Large intestine (tissue), 3 donors: ENCODE results near the gene ARHGAP26. TPM values are rescaled to one million over a fixed set of nuclear protein-coding genes. Genes with fewer than 3 reads are reported as not detected.
"Not testable (repeated sequence)": the region's sequence is repeated elsewhere in the genome, so short reads cannot be mapped to it uniquely, and the experiment has no call there.

Experiments used
- DNase-seq, 2 donors: peaks; one replicate each; pipeline versions ENCODE4 v3.0.0 to v3.0.0-alpha.2; 2013
- H3K27ac ChIP-seq: one replicate; pipeline ENCODE4 v1.5.1; 2013; ENCODE audit warnings: low read length
- H3K27me3 ChIP-seq: 2 replicates; pipeline ENCODE4 v1.6.1; 2013; ENCODE audit warnings: low read length; ENCODE audit not compliant: control insufficient read depth, insufficient read depth
- H3K36me3 ChIP-seq: 2 replicates; pipeline ENCODE4 v1.6.1; 2013; ENCODE audit warnings: low read length; ENCODE audit not compliant: control insufficient read depth, insufficient read depth
- H3K4me1 ChIP-seq: one replicate; pipeline ENCODE4 v1.6.1; 2013; ENCODE audit warnings: low read length; ENCODE audit not compliant: control insufficient read depth, insufficient read depth
- H3K4me3 ChIP-seq: one replicate; pipeline ENCODE4 v1.5.1; 2013; ENCODE audit warnings: low read length
- H3K9me3 ChIP-seq: one replicate; pipeline ENCODE4 v1.6.1; 2013; ENCODE audit warnings: mild to moderate bottlenecking, low read depth, low read length, moderate library complexity; ENCODE audit not compliant: control insufficient read depth
- WGBS: methylation state at CpG from one replicate; pipeline ENCODE4 v1.1.5; 2013; ENCODE audit warnings: low lambda C conversion rate; ENCODE audit not compliant: insufficient coverage; 5-methylcytosine and 5-hydroxymethylcytosine counted together
- polyA plus RNA-seq: library from polyadenylated mRNA; unstranded; fragments of 120-200 nt; gene quantifications from one replicate; pipeline ENCODE4 v1.2.1, GENCODE V29; 2013

Gene ARHGAP26
- polyA plus RNA-seq, 1 donor: 31.8 TPM

DNA sequence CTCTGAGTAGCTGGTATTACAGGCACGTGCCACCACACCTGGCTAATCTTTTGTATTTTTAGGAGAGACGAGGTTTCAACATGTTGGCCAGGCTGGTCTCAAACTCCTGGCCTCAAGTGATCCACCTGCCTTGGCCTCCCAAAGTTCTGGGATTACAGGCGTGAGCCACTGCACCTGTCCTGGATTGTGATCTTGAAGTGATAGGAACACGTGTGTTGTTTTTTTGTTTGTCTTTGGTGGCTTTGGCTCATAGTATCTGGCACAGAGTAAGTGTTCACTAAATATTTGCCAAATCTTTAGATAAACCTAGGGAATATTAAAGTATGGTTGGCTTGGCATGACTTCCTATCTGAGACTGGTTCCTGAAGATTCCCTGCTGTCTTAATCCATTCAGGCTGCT is 172.7 kb downstream of the ARHGAP26 start:
- no peak for DNase-seq
- Histone ChIP-seq H3K36me3 (peaks cover 2% of the 10 kb centered on the region), H3K27me3 (no peaks in the 10 kb centered on the region), H3K9me3 (no peaks in the 10 kb centered on the region), H3K4me1 (no peaks in the 10 kb centered on the region), H3K4me3 (no peak overlapping the region), H3K27ac (no peak overlapping the region)
- no CpG with 5 or more reads among the region's 4 CpGs for WGBS

- Histone ChIP-seq H3K4me1 (no peaks in the 10 kb centered on the region), H3K36me3 (peaks cover 2% of the 10 kb centered on the region), H3K4me3 (no peak overlapping the region), H3K27me3 (no peaks in the 10 kb centered on the region), H3K9me3 (no peaks in the 10 kb centered on the region), H3K27ac (no peak overlapping the region)
- DNase-seq: no peak
- WGBS: 80% methylated on average over 1 of the region's 1 CpG
These were observed 174.0 kb downstream of the ARHGAP26 start for GRCh38 chr5:142944140-142944539.

GRCh38 chr5:142945321-142945720 is 175.1 kb downstream of the ARHGAP26 start:
- WGBS: no CpG with 5 or more reads among the region's 3 CpGs
- H3K36me3 ChIP-seq: no peaks in the 10 kb centered on the region
- DNase-seq: no peak
- no peak overlapping the region for H3K27ac ChIP-seq
- H3K4me3 ChIP-seq: no peak overlapping the region
- no peaks in the 10 kb centered on the region for H3K4me1 ChIP-seq
- no peaks in the 10 kb centered on the region for H3K9me3 ChIP-seq
- no peaks in the 10 kb centered on the region for H3K27me3 ChIP-seq

- H3K36me3 ChIP-seq: no peaks in the 10 kb centered on the region
- no peaks in the 10 kb centered on the region for H3K27me3 ChIP-seq
- no peak overlapping the region for H3K4me3 ChIP-seq
- H3K9me3 ChIP-seq: no peaks in the 10 kb centered on the region
- H3K27ac ChIP-seq: no peak overlapping the region
- H3K4me1 ChIP-seq: no peaks in the 10 kb centered on the region
- DNase-seq: no peak
These were observed 175.7 kb downstream of the ARHGAP26 start for GRCh38 chr5:142945845-142946244.

DNA sequence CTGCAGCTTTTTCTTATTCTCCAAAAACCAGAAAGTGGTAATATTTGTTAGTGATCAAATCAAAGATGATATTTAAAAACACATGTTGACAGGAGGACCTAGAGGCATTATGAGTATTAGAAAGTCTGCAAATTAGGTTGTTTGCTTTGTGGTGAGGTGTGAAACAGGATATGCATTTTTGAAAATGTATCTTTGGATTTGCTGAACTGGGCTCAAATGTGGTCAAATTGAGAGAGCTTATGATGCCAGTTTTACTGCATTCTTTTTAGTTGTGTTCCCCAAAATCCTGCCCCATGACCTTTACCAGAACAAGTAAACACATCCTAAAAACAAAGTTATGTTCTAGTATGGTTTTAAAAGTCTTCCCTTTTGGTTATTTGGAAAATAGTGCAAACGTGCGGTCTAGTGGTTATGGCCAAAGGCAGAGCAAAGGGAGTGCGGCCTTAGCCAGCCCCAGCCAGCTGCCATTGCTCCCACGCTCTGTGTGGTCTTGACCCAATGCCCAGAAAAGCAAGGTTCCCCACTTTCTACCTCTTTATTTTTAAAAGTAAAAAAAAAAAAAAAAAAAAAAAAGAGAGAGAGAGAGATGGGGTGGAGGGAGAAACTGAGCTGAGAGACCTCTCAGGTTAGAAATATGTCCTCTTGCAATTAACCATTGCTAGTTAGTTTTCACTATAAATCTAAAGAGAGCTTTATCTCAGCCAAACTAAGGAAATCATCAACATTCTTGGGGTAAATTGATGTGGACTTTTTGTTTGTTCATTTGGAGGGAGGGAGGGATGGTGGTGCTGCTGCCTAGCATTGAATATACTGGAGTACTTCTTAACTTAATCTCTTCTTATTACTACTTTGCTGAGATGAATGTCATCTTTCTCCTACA is 176.6 kb downstream of the ARHGAP26 start:
- no peaks in the 10 kb centered on the region for H3K4me1 ChIP-seq
- no CpG with 5 or more reads among the region's 4 CpGs for WGBS
- H3K4me3 ChIP-seq: no peak overlapping the region
- H3K36me3 ChIP-seq: no peaks in the 10 kb centered on the region
- H3K9me3 ChIP-seq: no peaks in the 10 kb centered on the region
- no peak overlapping the region for H3K27ac ChIP-seq
- no peaks in the 10 kb centered on the region for H3K27me3 ChIP-seq
- DNase-seq: no peak

DNA sequence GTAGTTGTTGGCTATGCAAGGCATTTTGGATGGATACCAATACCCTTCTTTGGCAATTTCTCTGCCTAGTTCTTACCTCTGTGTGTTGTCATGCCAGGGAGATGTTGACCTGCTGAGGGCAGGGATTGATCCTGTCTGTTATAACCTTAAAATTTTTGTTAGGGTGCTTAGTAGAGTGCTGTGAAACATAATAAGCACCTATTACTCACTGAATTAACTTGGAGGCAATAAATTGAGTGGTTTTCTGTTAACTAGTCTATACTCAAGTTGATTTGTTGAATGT is 177.2 kb downstream of the ARHGAP26 start:
- no peak overlapping the region for H3K27ac ChIP-seq
- DNase-seq: no peak
- H3K4me3 ChIP-seq: no peak overlapping the region
- no peaks in the 10 kb centered on the region for H3K9me3 ChIP-seq
- no peaks in the 10 kb centered on the region for H3K27me3 ChIP-seq
- H3K4me1 ChIP-seq: no peaks in the 10 kb centered on the region
- H3K36me3 ChIP-seq: no peaks in the 10 kb centered on the region

DNA sequence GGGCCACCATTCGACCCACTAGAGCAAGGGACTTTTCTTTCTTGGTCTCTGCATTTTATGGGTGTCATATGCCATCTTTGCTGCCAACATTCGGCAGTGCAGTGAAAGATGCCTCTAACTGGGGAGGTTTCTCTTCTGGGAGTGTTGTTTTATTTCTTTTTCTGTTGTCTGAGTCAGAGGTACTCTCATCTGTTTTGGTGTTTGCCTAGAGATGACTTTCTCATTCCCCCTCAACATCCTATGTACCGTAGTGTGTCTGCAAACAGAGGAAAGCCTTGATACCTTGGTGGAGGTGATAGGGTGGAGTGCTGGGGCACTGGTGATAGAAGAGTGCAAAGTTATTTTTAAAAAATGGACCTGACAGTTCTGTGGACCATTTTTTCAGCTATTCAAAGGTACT is 182.1 kb downstream of the ARHGAP26 start:
- Histone ChIP-seq H3K9me3 (no peaks in the 10 kb centered on the region), H3K4me1 (no peaks in the 10 kb centered on the region), H3K4me3 (no peak overlapping the region), H3K36me3 (no peaks in the 10 kb centered on the region), H3K27ac (no peak overlapping the region), H3K27me3 (no peaks in the 10 kb centered on the region)
- WGBS: 100% methylated on average over 1 of the region's 3 CpGs
- DNase-seq: no peak

GRCh38 chr5:142952871-142953270 is 182.7 kb downstream of the ARHGAP26 start:
- not testable (repeated sequence) for H3K27ac ChIP-seq, DNase-seq, H3K27me3 ChIP-seq, H3K36me3 ChIP-seq, H3K9me3 ChIP-seq, H3K4me1 ChIP-seq, H3K4me3 ChIP-seq
- 100% methylated on average over 1 of the region's 3 CpGs for WGBS

- no peaks in the 10 kb centered on the region for H3K36me3 ChIP-seq
These were observed 184.3 kb downstream of the ARHGAP26 start for GRCh38 chr5:142954455-142954854.

GRCh38 chr5:142955628-142956027 is 185.5 kb downstream of the ARHGAP26 start:
- no peak for DNase-seq
- H3K36me3 ChIP-seq: no peaks in the 10 kb centered on the region
- no peaks in the 10 kb centered on the region for H3K4me1 ChIP-seq
- H3K27me3 ChIP-seq: no peaks in the 10 kb centered on the region
- H3K27ac ChIP-seq: no peak overlapping the region
- no peaks in the 10 kb centered on the region for H3K9me3 ChIP-seq
- H3K4me3 ChIP-seq: no peak overlapping the region
- WGBS: no CpG with 5 or more reads among the region's 1 CpG

More at GRCh38 chr5:142954455-142954854, 184.3 kb downstream of the ARHGAP26 start:
- H3K4me3 ChIP-seq: no peak overlapping the region
- H3K27me3 ChIP-seq: no peaks in the 10 kb centered on the region
- DNase-seq: no peak
- H3K4me1 ChIP-seq: no peaks in the 10 kb centered on the region
- no peaks in the 10 kb centered on the region for H3K9me3 ChIP-seq
- no CpG with 5 or more reads among the region's 2 CpGs for WGBS
- no peak overlapping the region for H3K27ac ChIP-seq

GRCh38 chr5:142957528-142957927 is 187.4 kb downstream of the ARHGAP26 start:
- H3K36me3 ChIP-seq: no peaks in the 10 kb centered on the region
- no peaks in the 10 kb centered on the region for H3K9me3 ChIP-seq
- WGBS: no CpG with 5 or more reads among the region's 7 CpGs
- DNase-seq: no peak
- H3K4me3 ChIP-seq: no peak overlapping the region
- H3K27me3 ChIP-seq: no peaks in the 10 kb centered on the region
- no peak overlapping the region for H3K27ac ChIP-seq
- no peaks in the 10 kb centered on the region for H3K4me1 ChIP-seq
